GM19043 (cell line): ENCODE measurements around the gene ILDR2.
A peak's percentile ranks its signal among the peaks of the same experiment; 100 is the strongest.

ENCODE experiments used
- ATAC-seq: cut with Tn5 transposase; IDR thresholded peaks from one replicate; pipeline ENCODE4 v1.9.1; 2021; ENCODE audit warnings: low read depth; ENCODE audit not compliant: unreplicated experiment

The ILDR2 gene

GRCh38 chr1:166925810-166926478 is 49.4 kb downstream of the ILDR2 start:
- no peak for ATAC-seq

- ATAC-seq: peak; percentile 94
Measured at GRCh38 chr1:166924823-166925541, 50.4 kb downstream of the ILDR2 start.

GRCh38 chr1:166920561-166921475 is 54.5 kb downstream of the ILDR2 start:
- ATAC-seq: no peak

GRCh38 chr1:166918956-166919316 is 56.4 kb downstream of the ILDR2 start:
- ATAC-seq: no peak

GRCh38 chr1:166918088-166918955 is 57.0 kb downstream of the ILDR2 start:
- ATAC-seq: no peak

- ATAC-seq: no peak
Measured at GRCh38 chr1:166915941-166916340, 59.4 kb downstream of the ILDR2 start.

- no peak for ATAC-seq
Measured at GRCh38 chr1:166915042-166915441, 60.3 kb downstream of the ILDR2 start.

- no peak for ATAC-seq
Measured at GRCh38 chr1:166914111-166914510, 61.2 kb downstream of the ILDR2 start.

- ATAC-seq: no peak
Measured at GRCh38 chr1:166911624-166912023, 63.7 kb downstream of the ILDR2 start.

GRCh38 chr1:166910396-166910994 is 64.8 kb downstream of the ILDR2 start:
- ATAC-seq: peak; percentile 95

GRCh38 chr1:166908942-166909341 is 66.4 kb downstream of the ILDR2 start:
- no peak for ATAC-seq

- peak; percentile 53 for ATAC-seq
Measured at GRCh38 chr1:166907763-166908162, 67.6 kb downstream of the ILDR2 start.

GRCh38 chr1:166907051-166907450 is 68.3 kb downstream of the ILDR2 start:
- no peak for ATAC-seq

- ATAC-seq: no peak
Measured at GRCh38 chr1:166906647-166907046, 68.7 kb downstream of the ILDR2 start.

GRCh38 chr1:166905900-166906299 is 69.4 kb downstream of the ILDR2 start:
- ATAC-seq: no peak

GRCh38 chr1:166905136-166905535 is 70.2 kb downstream of the ILDR2 start:
- ATAC-seq: no peak

- ATAC-seq: no peak
Measured at GRCh38 chr1:166903232-166903631, 72.1 kb downstream of the ILDR2 start.

GRCh38 chr1:166902279-166902678 is 73.1 kb downstream of the ILDR2 start:
- no peak for ATAC-seq

- no peak for ATAC-seq
Measured at GRCh38 chr1:166900987-166901386, 74.4 kb downstream of the ILDR2 start.

- no peak for ATAC-seq
Measured at GRCh38 chr1:166899769-166900168, 75.6 kb downstream of the ILDR2 start.
